Breast epithelium (tissue), 3 donors: ENCODE results near the gene KIF21B.
"Not testable (repeated sequence)": the region's sequence is repeated elsewhere in the genome, so short reads cannot be mapped to it uniquely, and the experiment has no call there.

ENCODE experiments used
- POLR2A ChIP-seq: fragments of 450-650 bp; IDR thresholded peaks from one replicate; pipeline ENCODE4 v1.6.1; 2016; ENCODE audit warnings: antibody characterized with exemption, mild to moderate bottlenecking, moderate library complexity
- TF ChIP-seq, protein P1 (sequence below), 3 donors: fragments of 450-650 bp; IDR thresholded peaks; one replicate each; pipeline ENCODE4 v1.5.1; 2016 to 2017; ENCODE audit warnings: antibody characterized with exemption in 3 of 3, mild to moderate bottlenecking in 3 of 3, moderate library complexity in 3 of 3

DNA sequence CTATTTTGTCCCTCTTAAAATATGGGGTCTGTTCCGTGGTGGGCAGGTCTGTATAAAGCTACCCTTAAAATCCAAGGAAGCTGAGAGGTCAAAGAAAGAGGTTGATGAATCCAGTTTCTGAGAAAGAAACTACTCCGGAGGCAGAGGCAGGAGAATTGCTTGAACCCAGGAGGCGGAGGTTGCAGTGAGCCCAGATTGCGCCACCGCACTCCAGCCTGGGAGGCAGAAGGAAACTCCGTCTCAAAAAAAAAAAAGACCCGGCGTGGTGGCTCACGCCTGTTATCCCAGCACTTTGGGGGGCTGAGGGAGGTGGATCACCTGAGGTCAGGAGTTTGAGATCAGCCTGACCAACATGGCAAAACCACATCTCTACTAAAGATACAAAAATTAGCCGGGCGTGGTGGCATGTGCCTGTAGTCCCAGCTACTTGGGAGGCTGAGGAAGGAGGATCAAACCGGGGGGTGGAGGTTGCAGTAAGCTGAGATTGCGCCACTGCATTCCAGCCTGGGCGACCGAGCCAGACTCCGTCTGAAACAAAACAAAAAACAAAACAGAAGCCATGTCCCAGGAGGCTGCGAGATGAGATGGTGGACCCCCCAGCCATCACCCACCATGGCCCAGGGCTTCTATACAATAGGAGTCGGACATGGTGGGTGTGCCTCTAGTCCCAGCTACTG is 88.1 kb downstream of the KIF21B start:
- TF ChIP-seq POLR2A = not testable (repeated sequence)
- TF ChIP-seq, protein P1, sequence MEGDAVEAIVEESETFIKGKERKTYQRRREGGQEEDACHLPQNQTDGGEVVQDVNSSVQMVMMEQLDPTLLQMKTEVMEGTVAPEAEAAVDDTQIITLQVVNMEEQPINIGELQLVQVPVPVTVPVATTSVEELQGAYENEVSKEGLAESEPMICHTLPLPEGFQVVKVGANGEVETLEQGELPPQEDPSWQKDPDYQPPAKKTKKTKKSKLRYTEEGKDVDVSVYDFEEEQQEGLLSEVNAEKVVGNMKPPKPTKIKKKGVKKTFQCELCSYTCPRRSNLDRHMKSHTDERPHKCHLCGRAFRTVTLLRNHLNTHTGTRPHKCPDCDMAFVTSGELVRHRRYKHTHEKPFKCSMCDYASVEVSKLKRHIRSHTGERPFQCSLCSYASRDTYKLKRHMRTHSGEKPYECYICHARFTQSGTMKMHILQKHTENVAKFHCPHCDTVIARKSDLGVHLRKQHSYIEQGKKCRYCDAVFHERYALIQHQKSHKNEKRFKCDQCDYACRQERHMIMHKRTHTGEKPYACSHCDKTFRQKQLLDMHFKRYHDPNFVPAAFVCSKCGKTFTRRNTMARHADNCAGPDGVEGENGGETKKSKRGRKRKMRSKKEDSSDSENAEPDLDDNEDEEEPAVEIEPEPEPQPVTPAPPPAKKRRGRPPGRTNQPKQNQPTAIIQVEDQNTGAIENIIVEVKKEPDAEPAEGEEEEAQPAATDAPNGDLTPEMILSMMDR (IDR thresholded peaks at IDR 0.05) = not testable (repeated sequence)
